Activated CD4-positive, CD25-positive, alpha-beta regulatory T cell treated with anti-CD3 and anti-CD28 coated beads, Interleukin-2, amount 50 U/mL, for 24 hours (primary cell): ENCODE data around the gene ANKK1.

ENCODE experiments used
- ATAC-seq, 2 donors: fragments of 150-1000 bp; cut with Tn5 transposase; one replicate each; pipeline ENCODE4 v1.10.0; 2021; ENCODE audit warnings: mild to moderate bottlenecking in 1 of 2, moderate library complexity in 1 of 2

Gene ANKK1

GRCh38 chr11:113377681-113378412, 9.7 kb upstream of the ANKK1 start:
- ATAC-seq, result no peak

GRCh38 chr11:113378692-113379091, 8.9 kb upstream of the ANKK1 start:
- no peak for ATAC-seq

- no peak for ATAC-seq
Observed at GRCh38 chr11:113382121-113382520, 5.5 kb upstream of the ANKK1 start.

- no peak for ATAC-seq
Observed at GRCh38 chr11:113384551-113384950, 3.0 kb upstream of the ANKK1 start.

GRCh38 chr11:113385749-113386148, 1.8 kb upstream of the ANKK1 start:
- no peak for ATAC-seq

- ATAC-seq, result no peak
Observed at GRCh38 chr11:113386866-113387265, 713 bp upstream of the ANKK1 start.

GRCh38 chr11:113389272-113389671, 1.7 kb downstream of the ANKK1 start:
- no peak for ATAC-seq

- no peak for ATAC-seq
Observed at GRCh38 chr11:113392236-113392921, 4.8 kb downstream of the ANKK1 start.

- ATAC-seq, result no peak
Observed at GRCh38 chr11:113393501-113393985, 6.0 kb downstream of the ANKK1 start.

- no peak for ATAC-seq
Observed at GRCh38 chr11:113394919-113395318, 7.3 kb downstream of the ANKK1 start.

- ATAC-seq, result no peak
Observed at GRCh38 chr11:113395782-113396336, 8.3 kb downstream of the ANKK1 start.

GRCh38 chr11:113396690-113397089, 9.1 kb downstream of the ANKK1 start:
- no peak for ATAC-seq

- ATAC-seq, result no peak
Observed at GRCh38 chr11:113397212-113397611, 9.6 kb downstream of the ANKK1 start.

- ATAC-seq, result no peak
Observed at GRCh38 chr11:113397821-113398220, 10.2 kb downstream of the ANKK1 start.

- ATAC-seq, result no peak
Observed at GRCh38 chr11:113398669-113399430, 11.3 kb downstream of the ANKK1 start.

GRCh38 chr11:113400631-113401230, 13.2 kb downstream of the ANKK1 start:
- no peak for ATAC-seq

- ATAC-seq, result no peak
Observed at GRCh38 chr11:113401718-113402117, 14.1 kb downstream of the ANKK1 start.

- ATAC-seq, result no peak
Observed at GRCh38 chr11:113404859-113405430, 17.4 kb downstream of the ANKK1 start.

- ATAC-seq, result no peak
Observed at GRCh38 chr11:113405724-113406478, 18.3 kb downstream of the ANKK1 start.

- ATAC-seq, result no peak
Observed at GRCh38 chr11:113407163-113407562, 19.6 kb downstream of the ANKK1 start.

- no peak for ATAC-seq
Observed at GRCh38 chr11:113408206-113408605, 20.6 kb downstream of the ANKK1 start.

GRCh38 chr11:113408887-113409286, 21.3 kb downstream of the ANKK1 start:
- ATAC-seq, result no peak
